Measurements from ENCODE around the gene ARHGEF4. TPM values are rescaled to one million over a fixed set of nuclear protein-coding genes. Genes with fewer than 3 reads are reported as not detected.

ARHGEF4 gene
- total RNA-seq, 1 donor from 2014 or later, result 11.5 TPM

DNA sequence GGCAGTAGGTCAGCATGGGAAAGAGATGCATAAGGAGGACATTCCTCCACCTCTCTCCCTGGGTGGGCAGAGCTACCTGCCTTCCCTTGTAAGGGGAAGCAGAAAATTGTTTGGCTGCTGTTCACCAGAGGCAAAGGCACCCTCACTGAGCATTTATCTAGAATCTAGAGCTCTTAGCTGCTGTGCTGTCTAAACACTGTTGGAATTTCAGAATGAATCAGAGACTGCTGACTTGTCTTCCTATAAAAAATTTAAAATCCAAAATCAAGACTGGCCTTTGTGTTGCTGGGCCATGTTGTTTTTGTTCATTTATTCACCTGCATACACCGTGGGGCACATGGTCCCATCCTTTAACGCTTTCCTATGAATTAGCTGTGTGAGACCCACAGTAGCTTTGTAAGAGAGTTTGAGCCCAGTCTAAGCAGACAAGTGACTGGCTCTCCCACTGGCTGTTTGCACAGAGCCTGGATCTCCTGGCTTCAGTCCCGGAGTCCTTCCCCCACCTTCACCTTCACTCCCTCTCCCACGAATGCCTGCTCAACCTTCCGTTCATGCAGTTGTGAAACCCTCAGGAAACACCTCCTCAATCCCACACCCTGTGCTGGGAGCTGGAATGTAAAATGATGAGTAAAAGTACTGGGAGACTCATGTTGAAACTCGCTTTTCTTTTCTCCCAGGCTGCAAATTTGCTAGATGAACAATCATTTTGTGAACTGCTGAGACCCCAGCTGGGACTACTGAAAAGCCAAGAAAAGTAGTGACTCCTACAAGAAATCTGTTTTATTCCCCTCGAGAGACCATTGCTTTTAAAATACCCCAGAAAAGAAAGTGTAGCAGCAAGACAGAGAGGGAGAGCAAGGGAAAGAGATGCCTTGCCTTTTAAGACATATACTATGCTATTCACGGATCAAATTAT is 180.4 kb downstream of the ARHGEF4 start:
- no peaks in the 10 kb centered on the region for H3K36me3 ChIP-seq (ENCODE audit: control insufficient read depth in 3 of 3, insufficient read depth in 3 of 3, low read length in 3 of 3)
- peaks cover 0 to 4% (median 3%) of the 10 kb centered on the region in 3 donors for H3K27me3 ChIP-seq (ENCODE audit: control insufficient read depth in 3 of 3, insufficient read depth in 3 of 3, low read length in 3 of 3)
- peaks cover 0 to 2% (median 0%) of the 10 kb centered on the region in 3 donors for H3K4me1 ChIP-seq (ENCODE audit: control insufficient read depth in 3 of 3, insufficient read depth in 3 of 3, low read length in 3 of 3)
- no peak overlapping the region for H3K27ac ChIP-seq (ENCODE audit: low read depth, low read length)
- H3K9me3 ChIP-seq (ENCODE audit: control insufficient read depth in 3 of 3, low read length in 3 of 3), result no peaks in the 10 kb centered on the region
- H3K4me3 ChIP-seq (ENCODE audit: low read length in 3 of 3), result no peak overlapping the region
- peak overlapping the region in 1 of 3 donors; percentile 8 for H3K9ac ChIP-seq (ENCODE audit: low read depth in 1 of 3, low read length in 3 of 3)

DNA sequence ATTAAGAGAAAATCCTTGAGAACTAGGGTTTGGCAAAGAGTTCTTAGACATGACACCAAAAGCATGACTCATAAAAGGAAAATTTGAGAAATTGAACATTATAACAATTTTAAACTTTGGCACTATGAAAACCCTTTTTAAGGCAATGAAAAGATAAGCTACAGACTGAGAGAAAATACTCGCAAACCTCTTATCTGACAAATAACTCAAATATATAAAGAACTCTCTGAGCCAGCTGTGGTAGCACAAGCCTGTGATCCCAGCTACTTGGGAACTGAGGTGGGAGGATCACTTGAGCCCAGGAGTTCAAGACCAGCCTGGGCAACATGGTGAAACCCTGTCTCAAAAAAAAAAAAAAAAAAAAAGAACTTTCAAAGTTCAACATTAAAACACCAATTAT is 186.0 kb downstream of the ARHGEF4 start:
- no peaks in the 10 kb centered on the region for H3K9me3 ChIP-seq (ENCODE audit: control insufficient read depth in 3 of 3, low read length in 3 of 3)
- no peaks in the 10 kb centered on the region for H3K4me1 ChIP-seq (ENCODE audit: control insufficient read depth in 3 of 3, insufficient read depth in 3 of 3, low read length in 3 of 3)
- no peaks in the 10 kb centered on the region for H3K27me3 ChIP-seq (ENCODE audit: control insufficient read depth in 3 of 3, insufficient read depth in 3 of 3, low read length in 3 of 3)
- H3K9ac ChIP-seq (ENCODE audit: low read depth in 1 of 3, low read length in 3 of 3), result no peak overlapping the region
- no peak overlapping the region for H3K27ac ChIP-seq (ENCODE audit: low read depth, low read length)
- no peak overlapping the region for H3K4me3 ChIP-seq (ENCODE audit: low read length in 3 of 3)
- H3K36me3 ChIP-seq (ENCODE audit: control insufficient read depth in 3 of 3, insufficient read depth in 3 of 3, low read length in 3 of 3), result no peaks in the 10 kb centered on the region

DNA sequence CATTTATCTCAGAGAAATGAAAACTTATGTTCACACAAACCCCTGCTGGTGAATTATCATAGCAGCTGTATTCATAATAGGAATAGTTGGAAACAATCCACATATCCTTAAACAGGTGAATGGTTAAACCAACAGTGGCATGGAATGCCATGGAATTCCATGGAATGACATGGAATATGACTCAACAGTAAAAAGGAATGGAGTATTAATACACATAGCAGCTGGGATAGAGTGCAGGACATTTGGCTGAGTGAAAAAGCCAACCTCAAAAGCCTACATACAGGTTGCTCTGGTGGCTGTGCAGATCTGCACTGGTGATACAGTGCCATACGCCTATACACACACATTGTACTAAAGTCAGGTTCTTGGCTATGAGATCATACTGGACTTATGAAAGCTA is 187.0 kb downstream of the ARHGEF4 start:
- no peaks in the 10 kb centered on the region for H3K4me1 ChIP-seq (ENCODE audit: control insufficient read depth in 3 of 3, insufficient read depth in 3 of 3, low read length in 3 of 3)
- no peak overlapping the region for H3K27ac ChIP-seq (ENCODE audit: low read depth, low read length)
- peaks cover 0 to 3% (median 0%) of the 10 kb centered on the region in 3 donors for H3K27me3 ChIP-seq (ENCODE audit: control insufficient read depth in 3 of 3, insufficient read depth in 3 of 3, low read length in 3 of 3)
- H3K9me3 ChIP-seq (ENCODE audit: control insufficient read depth in 3 of 3, low read length in 3 of 3), result no peaks in the 10 kb centered on the region
- no peak overlapping the region for H3K9ac ChIP-seq (ENCODE audit: low read depth in 1 of 3, low read length in 3 of 3)
- no peaks in the 10 kb centered on the region for H3K36me3 ChIP-seq (ENCODE audit: control insufficient read depth in 3 of 3, insufficient read depth in 3 of 3, low read length in 3 of 3)
- no peak overlapping the region for H3K4me3 ChIP-seq (ENCODE audit: low read length in 3 of 3)

DNA sequence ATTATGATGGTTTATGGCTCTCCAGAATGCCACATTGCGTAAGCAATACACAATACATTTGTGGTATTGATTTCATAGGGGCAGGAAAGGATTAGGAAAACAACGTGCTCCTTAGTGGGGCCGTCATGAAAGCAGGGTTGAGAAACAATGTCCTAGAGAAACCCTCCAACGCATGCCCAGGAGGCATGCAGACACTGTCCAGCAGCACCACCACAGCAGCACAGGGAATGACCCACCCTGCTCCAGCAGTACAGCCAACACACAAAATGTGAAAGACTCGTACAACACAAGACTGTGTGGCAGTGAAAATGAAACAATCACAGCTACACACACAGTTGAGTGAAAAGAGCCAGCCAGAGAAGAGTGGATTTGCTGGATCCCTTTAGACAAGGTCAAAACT is 190.2 kb downstream of the ARHGEF4 start:
- H3K9ac ChIP-seq (ENCODE audit: low read depth in 1 of 3, low read length in 3 of 3), result no peak overlapping the region
- H3K4me3 ChIP-seq (ENCODE audit: low read length in 3 of 3), result no peak overlapping the region
- H3K4me1 ChIP-seq (ENCODE audit: control insufficient read depth in 3 of 3, insufficient read depth in 3 of 3, low read length in 3 of 3), result no peaks in the 10 kb centered on the region
- H3K36me3 ChIP-seq (ENCODE audit: control insufficient read depth in 3 of 3, insufficient read depth in 3 of 3, low read length in 3 of 3), result no peaks in the 10 kb centered on the region
- H3K27ac ChIP-seq (ENCODE audit: low read depth, low read length), result no peak overlapping the region
- no peaks in the 10 kb centered on the region for H3K9me3 ChIP-seq (ENCODE audit: control insufficient read depth in 3 of 3, low read length in 3 of 3)
- H3K27me3 ChIP-seq (ENCODE audit: control insufficient read depth in 3 of 3, insufficient read depth in 3 of 3, low read length in 3 of 3), result peaks cover 0 to 3% (median 0%) of the 10 kb centered on the region in 3 donors

DNA sequence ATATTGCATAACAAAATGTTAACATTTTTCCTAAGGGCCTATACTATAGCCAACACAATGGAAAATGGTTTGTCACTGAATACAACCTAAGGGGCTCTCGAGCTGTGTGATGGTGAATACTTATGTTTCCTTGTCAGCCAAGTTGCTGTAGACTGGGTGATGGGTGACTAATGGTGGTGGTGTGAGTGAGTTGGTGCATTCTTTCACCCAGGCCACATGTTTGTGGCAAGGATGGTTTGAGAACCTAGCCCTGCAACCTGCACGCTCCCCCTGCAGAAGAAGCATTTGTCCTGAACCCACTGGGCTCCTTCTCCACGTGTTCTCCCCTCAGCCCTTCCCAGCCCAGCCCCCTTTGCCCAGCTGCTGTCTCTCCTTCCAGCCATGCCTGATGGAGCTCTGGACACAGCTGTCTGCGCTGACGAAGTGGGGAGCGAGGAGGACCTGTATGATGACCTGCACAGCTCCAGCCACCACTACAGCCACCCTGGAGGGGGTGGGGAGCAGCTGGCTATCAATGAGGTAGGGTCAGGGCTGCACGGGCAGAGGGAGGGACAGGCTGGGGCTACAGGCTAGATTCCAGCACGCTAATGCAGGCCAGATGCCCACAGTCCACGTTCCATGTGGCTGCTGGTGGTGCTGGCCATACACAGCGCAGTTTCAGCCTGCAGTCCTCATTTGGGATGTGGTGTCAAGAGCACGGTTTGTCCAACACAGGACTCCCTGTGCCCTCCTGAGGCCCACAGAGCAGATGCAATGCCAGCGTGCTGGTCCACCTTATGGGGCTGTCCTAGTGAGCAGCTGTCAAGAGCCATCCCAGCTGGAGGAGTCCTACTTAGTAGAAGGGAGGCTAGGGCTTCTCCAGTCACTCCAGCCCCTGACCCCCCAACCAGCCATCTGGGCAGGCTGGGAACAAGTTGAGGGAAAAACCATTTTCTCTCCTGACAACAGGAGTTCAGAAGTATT is 191.1 kb downstream of the ARHGEF4 start:
- no peaks in the 10 kb centered on the region for H3K9me3 ChIP-seq (ENCODE audit: control insufficient read depth in 3 of 3, low read length in 3 of 3)
- no peak overlapping the region for H3K27ac ChIP-seq (ENCODE audit: low read depth, low read length)
- no peaks in the 10 kb centered on the region for H3K4me1 ChIP-seq (ENCODE audit: control insufficient read depth in 3 of 3, insufficient read depth in 3 of 3, low read length in 3 of 3)
- H3K4me3 ChIP-seq (ENCODE audit: low read length in 3 of 3), result no peak overlapping the region
- peaks cover 0 to 3% (median 0%) of the 10 kb centered on the region in 3 donors for H3K27me3 ChIP-seq (ENCODE audit: control insufficient read depth in 3 of 3, insufficient read depth in 3 of 3, low read length in 3 of 3)
- no peak overlapping the region for H3K9ac ChIP-seq (ENCODE audit: low read depth in 1 of 3, low read length in 3 of 3)
- H3K36me3 ChIP-seq (ENCODE audit: control insufficient read depth in 3 of 3, insufficient read depth in 3 of 3, low read length in 3 of 3), result no peaks in the 10 kb centered on the region

DNA sequence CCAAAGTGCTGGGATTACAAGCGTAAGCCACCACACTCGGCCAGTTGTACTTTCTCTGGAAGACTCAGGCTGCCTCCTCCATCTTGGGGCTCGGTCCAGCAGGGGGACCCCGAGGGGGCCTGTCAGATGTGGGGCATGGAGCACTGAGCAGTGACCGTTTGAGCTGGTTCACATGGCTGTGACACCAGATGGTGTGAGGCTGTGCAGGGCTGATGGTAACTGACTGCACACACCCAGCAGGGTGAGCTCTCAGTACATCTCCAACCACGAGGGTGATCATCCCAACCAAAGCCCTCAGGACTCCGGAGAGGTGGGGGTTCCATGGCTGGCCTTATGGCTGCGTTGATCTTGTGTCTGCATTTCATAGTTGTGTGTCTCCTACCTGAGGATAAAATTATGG is 193.1 kb downstream of the ARHGEF4 start:
- no peaks in the 10 kb centered on the region for H3K9me3 ChIP-seq (ENCODE audit: control insufficient read depth in 3 of 3, low read length in 3 of 3)
- no peaks in the 10 kb centered on the region for H3K36me3 ChIP-seq (ENCODE audit: control insufficient read depth in 3 of 3, insufficient read depth in 3 of 3, low read length in 3 of 3)
- H3K9ac ChIP-seq (ENCODE audit: low read depth in 1 of 3, low read length in 3 of 3), result no peak overlapping the region
- H3K27ac ChIP-seq (ENCODE audit: low read depth, low read length), result no peak overlapping the region
- H3K27me3 ChIP-seq (ENCODE audit: control insufficient read depth in 3 of 3, insufficient read depth in 3 of 3, low read length in 3 of 3), result peaks cover 3 to 9% (median 4%) of the 10 kb centered on the region in 3 donors
- H3K4me1 ChIP-seq (ENCODE audit: control insufficient read depth in 3 of 3, insufficient read depth in 3 of 3, low read length in 3 of 3), result peaks cover 0 to 10% (median 6%) of the 10 kb centered on the region in 3 donors
- H3K4me3 ChIP-seq (ENCODE audit: low read length in 3 of 3), result no peak overlapping the region

DNA sequence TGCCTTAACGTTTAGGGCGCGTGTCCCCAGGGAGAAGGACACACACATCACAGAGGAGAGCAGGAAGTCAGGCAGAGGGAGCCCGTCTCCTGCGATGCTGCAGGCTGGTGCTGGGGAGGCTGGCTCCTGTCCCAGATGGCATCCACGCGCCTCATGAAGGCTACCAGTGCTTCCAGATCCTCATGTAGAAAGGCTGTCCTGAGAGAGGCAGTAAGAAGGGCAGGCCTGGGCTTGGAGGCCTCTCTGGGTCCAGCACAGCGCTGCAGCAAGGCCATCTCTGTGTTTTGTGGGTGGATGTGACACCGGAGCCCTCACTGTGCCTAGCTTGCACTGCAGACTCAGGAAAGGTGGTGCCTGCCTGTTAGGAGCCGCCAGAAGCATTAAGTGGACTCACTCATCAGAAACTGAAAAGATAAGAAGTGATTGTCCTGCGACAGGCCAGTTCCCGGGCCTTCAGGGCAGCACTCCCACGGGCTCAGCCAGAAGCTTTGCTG is 193.8 kb downstream of the ARHGEF4 start:
- no peak overlapping the region for H3K4me3 ChIP-seq (ENCODE audit: low read length in 3 of 3)
- H3K4me1 ChIP-seq (ENCODE audit: control insufficient read depth in 3 of 3, insufficient read depth in 3 of 3, low read length in 3 of 3), result peaks cover 1 to 13% (median 7%) of the 10 kb centered on the region in 3 donors
- no peak overlapping the region for H3K9ac ChIP-seq (ENCODE audit: low read depth in 1 of 3, low read length in 3 of 3)
- H3K9me3 ChIP-seq (ENCODE audit: control insufficient read depth in 3 of 3, low read length in 3 of 3), result no peaks in the 10 kb centered on the region
- H3K36me3 ChIP-seq (ENCODE audit: control insufficient read depth in 3 of 3, insufficient read depth in 3 of 3, low read length in 3 of 3), result no peaks in the 10 kb centered on the region
- no peak overlapping the region for H3K27ac ChIP-seq (ENCODE audit: low read depth, low read length)
- peaks cover 3 to 9% (median 4%) of the 10 kb centered on the region in 3 donors for H3K27me3 ChIP-seq (ENCODE audit: control insufficient read depth in 3 of 3, insufficient read depth in 3 of 3, low read length in 3 of 3)

DNA sequence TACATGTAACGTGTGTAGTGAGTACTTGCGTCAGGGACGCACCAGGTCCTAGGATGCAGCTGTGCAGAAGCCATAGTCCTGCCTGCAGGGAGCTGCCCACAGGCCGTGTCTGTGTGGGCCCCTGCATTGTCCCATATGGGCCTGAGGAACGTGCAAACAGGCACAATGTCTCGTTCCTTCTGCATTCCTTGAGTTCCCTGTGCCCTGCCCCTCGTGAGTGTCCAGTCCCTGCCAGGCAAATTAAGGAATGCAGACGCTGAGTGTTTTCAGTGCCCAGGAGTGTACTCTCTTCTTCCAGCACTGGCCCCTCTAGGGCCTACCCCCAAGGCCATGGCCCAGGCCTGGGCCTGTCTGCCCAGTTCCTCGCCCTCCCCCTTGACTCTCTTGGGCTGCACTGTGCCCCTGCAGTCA is 194.7 kb downstream of the ARHGEF4 start:
- H3K4me1 ChIP-seq (ENCODE audit: control insufficient read depth in 3 of 3, insufficient read depth in 3 of 3, low read length in 3 of 3), result peaks cover 7 to 17% (median 13%) of the 10 kb centered on the region in 3 donors
- peaks cover 3 to 9% (median 4%) of the 10 kb centered on the region in 3 donors for H3K27me3 ChIP-seq (ENCODE audit: control insufficient read depth in 3 of 3, insufficient read depth in 3 of 3, low read length in 3 of 3)
- H3K27ac ChIP-seq (ENCODE audit: low read depth, low read length), result no peak overlapping the region
- no peak overlapping the region for H3K9ac ChIP-seq (ENCODE audit: low read depth in 1 of 3, low read length in 3 of 3)
- no peaks in the 10 kb centered on the region for H3K36me3 ChIP-seq (ENCODE audit: control insufficient read depth in 3 of 3, insufficient read depth in 3 of 3, low read length in 3 of 3)
- no peaks in the 10 kb centered on the region for H3K9me3 ChIP-seq (ENCODE audit: control insufficient read depth in 3 of 3, low read length in 3 of 3)
- no peak overlapping the region for H3K4me3 ChIP-seq (ENCODE audit: low read length in 3 of 3)

DNA sequence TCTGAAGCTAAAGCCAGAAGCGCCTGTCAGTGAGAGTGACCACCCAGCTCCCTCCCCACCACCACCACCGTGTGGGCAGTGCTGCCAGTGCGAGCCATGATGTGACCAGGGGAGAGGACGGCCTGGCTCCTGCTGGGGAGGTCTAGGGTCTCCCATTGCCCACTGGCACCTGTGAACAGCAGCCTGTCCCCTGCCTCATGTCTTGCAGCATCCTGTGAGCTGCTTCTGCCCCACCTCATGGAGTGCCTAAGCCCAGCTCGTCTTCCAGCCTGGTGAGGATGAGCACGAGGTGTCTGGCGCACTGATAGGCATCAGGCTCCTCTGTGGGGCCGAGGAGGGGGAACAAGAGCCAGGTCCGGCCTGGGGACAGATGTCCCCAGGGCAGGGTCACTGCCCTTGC is 195.2 kb downstream of the ARHGEF4 start:
- Histone ChIP-seq H3K36me3 (ENCODE audit: control insufficient read depth in 3 of 3, insufficient read depth in 3 of 3, low read length in 3 of 3) (no peaks in the 10 kb centered on the region), H3K9me3 (ENCODE audit: control insufficient read depth in 3 of 3, low read length in 3 of 3) (no peaks in the 10 kb centered on the region), H3K4me3 (ENCODE audit: low read length in 3 of 3) (no peak overlapping the region), H3K9ac (ENCODE audit: low read depth in 1 of 3, low read length in 3 of 3) (no peak overlapping the region), H3K4me1 (ENCODE audit: control insufficient read depth in 3 of 3, insufficient read depth in 3 of 3, low read length in 3 of 3) (peaks cover 7 to 17% (median 16%) of the 10 kb centered on the region in 3 donors), H3K27me3 (ENCODE audit: control insufficient read depth in 3 of 3, insufficient read depth in 3 of 3, low read length in 3 of 3) (peaks cover 4 to 9% (median 7%) of the 10 kb centered on the region in 3 donors), H3K27ac (ENCODE audit: low read depth, low read length) (no peak overlapping the region)

Measured in skeletal muscle tissue (tissue), 4 donors.